ENCODE results near the gene RAP1A. TPM values are rescaled to one million over a fixed set of nuclear protein-coding genes. Genes with fewer than 3 reads are reported as not detected.
"Not testable (repeated sequence)": the region's sequence is repeated elsewhere in the genome, so short reads cannot be mapped to it uniquely, and the experiment has no call there.

The RAP1A gene
- total RNA-seq, 1 experiment from 2014 or later = 55.3 TPM

DNA sequence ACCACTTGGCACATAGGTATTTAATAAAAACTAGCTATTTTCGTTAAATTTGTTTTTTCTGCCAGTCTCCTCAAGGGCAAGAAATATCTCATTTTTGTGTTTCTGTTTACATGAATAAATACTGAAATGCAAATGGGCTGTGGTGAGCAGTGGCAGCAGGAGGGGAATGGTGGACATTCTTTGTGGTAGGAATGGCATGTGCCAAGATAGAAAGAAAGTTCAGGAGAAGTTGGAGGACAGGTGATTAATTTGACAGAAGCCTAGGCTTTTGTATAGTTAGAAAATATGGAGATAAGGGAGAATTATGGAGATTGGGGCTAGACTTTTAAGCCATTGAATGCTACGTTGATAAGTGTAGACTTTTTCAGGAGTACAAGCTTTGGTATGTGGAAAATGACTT lies 8.6 kb downstream of the RAP1A start:
- Histone ChIP-seq H3K4me1 (ENCODE audit: low read length) (peaks cover 90% of the 10 kb centered on the region), H3K27ac (ENCODE audit: low read length) (no peak overlapping the region), H3K4me2 (ENCODE audit: low read depth, low read length, poor library complexity, severe bottlenecking) (peak overlapping the region; percentile 43)

DNA sequence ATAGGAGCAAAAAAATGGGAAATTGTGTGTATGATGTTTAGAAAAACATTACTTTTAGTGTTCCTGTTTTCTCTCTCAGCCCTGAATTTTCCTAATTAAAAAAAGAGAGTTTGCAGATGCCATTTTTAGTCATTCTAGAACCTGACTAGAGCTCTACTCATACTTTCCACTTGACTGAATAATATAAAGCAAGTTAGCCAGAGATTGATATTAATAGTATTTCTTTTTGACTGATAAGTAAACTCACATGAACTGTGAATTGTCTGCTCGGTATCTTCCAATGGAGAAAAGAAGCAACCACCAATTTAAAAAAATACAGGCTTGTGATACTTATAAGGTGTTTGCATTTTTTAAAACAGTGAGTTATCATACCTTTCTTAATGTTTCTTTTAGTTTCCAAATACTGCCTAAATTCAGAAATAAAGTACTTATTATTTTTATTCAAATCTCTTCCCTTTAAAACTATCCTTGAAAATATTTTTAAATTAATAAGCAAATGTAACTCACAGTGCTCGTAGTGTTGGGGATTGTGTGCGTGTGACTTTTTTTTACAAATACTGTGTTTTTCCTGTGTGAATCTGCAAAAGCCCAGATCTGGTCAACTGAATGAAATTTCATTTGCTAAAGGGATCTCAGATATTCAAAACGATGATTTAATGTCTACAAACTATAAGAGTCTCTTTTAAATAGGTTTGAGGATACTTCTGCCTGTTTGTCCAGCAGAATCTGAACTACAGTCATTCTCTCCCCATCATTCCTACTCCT lies 9.8 kb downstream of the RAP1A start:
- Histone ChIP-seq H3K4me1 (ENCODE audit: low read length) (peaks cover 91% of the 10 kb centered on the region), H3K4me2 (ENCODE audit: low read depth, low read length, poor library complexity, severe bottlenecking) (peak overlapping the region; percentile 43), H3K36me3 (ENCODE audit: insufficient read depth, low read length) (peaks cover under 1% of the 10 kb centered on the region), H2AFZ (ENCODE audit: low read length) (no peak overlapping the region), H3K27ac (ENCODE audit: low read length) (peak overlapping the region; percentile 44), H3K79me2 (ENCODE audit: low read length) (peaks cover 93% of the 10 kb centered on the region), H3K27me3 (ENCODE audit: low read length) (no peaks in the 10 kb centered on the region), H3K4me3 (ENCODE audit: low read length) (peak overlapping the region; percentile 27; the same call in 1 of the 2 replicates), H4K20me1 (ENCODE audit: insufficient read depth, low read depth, low read length) (peaks cover 26% of the 10 kb centered on the region), H3K9me2 (replicated peaks; ENCODE audit: insufficient read depth, low read length) (no peaks in the 10 kb centered on the region), H3K9me3 (ENCODE audit: low read length) (no peaks in the 10 kb centered on the region), H3K9ac (ENCODE audit: low read length) (no peak overlapping the region)
- DNase-seq = no peak

More for the DNA sequence above, 8.6 kb downstream of the RAP1A start:
- Histone ChIP-seq H3K9ac (ENCODE audit: low read length) (no peak overlapping the region), H3K9me3 (ENCODE audit: low read length) (no peaks in the 10 kb centered on the region), H3K36me3 (ENCODE audit: insufficient read depth, low read length) (peaks cover 5% of the 10 kb centered on the region), H3K4me3 (ENCODE audit: low read length) (no peak overlapping the region), H3K9me2 (replicated peaks; ENCODE audit: insufficient read depth, low read length) (no peaks in the 10 kb centered on the region), H3K79me2 (ENCODE audit: low read length) (peaks cover 95% of the 10 kb centered on the region), H2AFZ (ENCODE audit: low read length) (no peak overlapping the region), H3K27me3 (ENCODE audit: low read length) (no peaks in the 10 kb centered on the region), H4K20me1 (ENCODE audit: insufficient read depth, low read depth, low read length) (peaks cover 31% of the 10 kb centered on the region)
- DNase-seq = no peak

DNA sequence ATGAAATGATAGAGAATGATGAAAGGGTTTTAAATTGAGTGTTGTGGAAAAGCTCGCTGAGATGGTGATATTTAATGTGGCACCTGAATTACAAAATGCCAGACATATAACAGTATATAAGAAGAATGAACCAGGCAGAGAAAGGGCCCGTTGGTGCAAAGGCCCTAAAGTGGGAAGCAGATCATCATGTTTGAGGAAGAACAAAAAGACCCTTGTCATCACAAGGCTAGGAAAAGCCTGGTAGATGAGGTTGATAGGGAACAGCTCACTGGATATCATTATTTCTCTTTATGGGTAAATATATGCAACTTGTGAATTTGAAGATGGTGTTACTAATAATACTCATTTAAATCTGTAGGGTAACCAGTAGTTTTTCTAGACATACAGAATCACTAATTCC lies 11.0 kb downstream of the RAP1A start:
- H3K9me3 ChIP-seq (ENCODE audit: low read length) = no peaks in the 10 kb centered on the region

DNA sequence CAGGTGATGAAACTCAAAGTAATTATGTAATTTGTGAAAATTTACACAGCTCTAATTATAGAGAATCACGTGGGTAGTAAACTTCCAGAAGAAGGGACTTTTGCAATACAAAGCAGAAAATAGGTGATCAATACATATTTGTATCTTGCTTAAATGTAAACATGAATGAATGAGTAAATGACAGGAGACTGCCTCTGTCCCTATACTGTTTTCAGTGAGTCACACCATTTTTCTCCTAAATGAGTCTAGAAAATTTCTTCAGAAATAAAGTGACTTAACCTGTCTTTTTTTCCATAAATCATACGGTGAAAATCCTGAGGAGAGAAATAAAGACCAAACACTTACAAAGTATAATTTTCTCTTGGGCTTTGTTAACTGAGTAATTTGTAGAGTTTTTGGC lies 11.9 kb downstream of the RAP1A start:
- H2AFZ ChIP-seq (ENCODE audit: low read length) = no peak overlapping the region
- no peak overlapping the region for H3K4me2 ChIP-seq (ENCODE audit: low read depth, low read length, poor library complexity, severe bottlenecking)
- no peak for DNase-seq
- no peaks in the 10 kb centered on the region for H3K27me3 ChIP-seq (ENCODE audit: low read length)
- peaks cover 90% of the 10 kb centered on the region for H3K79me2 ChIP-seq (ENCODE audit: low read length)
- H3K9ac ChIP-seq (ENCODE audit: low read length) = no peak overlapping the region
- H3K36me3 ChIP-seq (ENCODE audit: insufficient read depth, low read length) = no peaks in the 10 kb centered on the region; the same call in 1 of the 2 replicates
- H3K4me3 ChIP-seq (ENCODE audit: low read length) = no peak overlapping the region
- H4K20me1 ChIP-seq (ENCODE audit: insufficient read depth, low read depth, low read length) = peaks cover 10% of the 10 kb centered on the region
- peaks cover 83% of the 10 kb centered on the region for H3K4me1 ChIP-seq (ENCODE audit: low read length)
- no peaks in the 10 kb centered on the region for H3K9me3 ChIP-seq (ENCODE audit: low read length)
- H3K9me2 ChIP-seq (replicated peaks; ENCODE audit: insufficient read depth, low read length) = no peaks in the 10 kb centered on the region
- no peak overlapping the region for H3K27ac ChIP-seq (ENCODE audit: low read length)

More for the DNA sequence above, 11.0 kb downstream of the RAP1A start:
- Histone ChIP-seq H3K27ac (ENCODE audit: low read length) (no peak overlapping the region), H3K79me2 (ENCODE audit: low read length) (peaks cover 90% of the 10 kb centered on the region), H3K4me2 (ENCODE audit: low read depth, low read length, poor library complexity, severe bottlenecking) (no peak overlapping the region), H3K36me3 (ENCODE audit: insufficient read depth, low read length) (no peaks in the 10 kb centered on the region; the same call in 1 of the 2 replicates), H4K20me1 (ENCODE audit: insufficient read depth, low read depth, low read length) (peaks cover 16% of the 10 kb centered on the region; the same call in 1 of the 2 replicates), H3K9me2 (replicated peaks; ENCODE audit: insufficient read depth, low read length) (no peaks in the 10 kb centered on the region), H3K4me3 (ENCODE audit: low read length) (no peak overlapping the region), H3K4me1 (ENCODE audit: low read length) (peaks cover 86% of the 10 kb centered on the region), H2AFZ (ENCODE audit: low read length) (no peak overlapping the region), H3K9ac (ENCODE audit: low read length) (no peak overlapping the region), H3K27me3 (ENCODE audit: low read length) (no peaks in the 10 kb centered on the region)
- no peak for DNase-seq

DNA sequence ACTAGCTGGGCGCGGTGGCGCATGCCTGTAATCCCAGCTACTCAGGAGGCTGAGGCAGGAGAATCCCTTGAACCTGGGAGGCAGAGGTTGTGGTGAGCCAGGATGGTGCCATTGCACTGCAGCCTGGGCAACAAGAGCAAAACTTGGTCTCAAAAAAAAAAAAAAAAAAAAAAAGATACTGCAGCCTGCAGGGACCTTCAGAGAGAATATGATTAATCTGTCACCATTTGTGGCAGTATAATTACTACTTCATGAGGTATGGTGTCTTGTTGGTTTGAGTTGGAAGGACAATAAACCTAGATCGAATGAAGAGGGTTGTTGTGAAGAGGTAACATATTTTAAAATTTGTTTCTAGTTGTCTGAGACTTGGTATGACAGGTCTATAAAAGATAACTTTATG lies 13.2 kb downstream of the RAP1A start:
- Histone ChIP-seq H3K27ac (ENCODE audit: low read length) (peak overlapping the region; percentile 55), H3K79me2 (ENCODE audit: low read length) (peaks cover 91% of the 10 kb centered on the region), H3K4me2 (ENCODE audit: low read depth, low read length, poor library complexity, severe bottlenecking) (peak overlapping the region; percentile 55), H3K4me1 (ENCODE audit: low read length) (peaks cover 84% of the 10 kb centered on the region)
- DNase-seq; H4K20me1 ChIP-seq (ENCODE audit: insufficient read depth, low read depth, low read length); H3K9me2 ChIP-seq (replicated peaks; ENCODE audit: insufficient read depth, low read length); H3K4me3 ChIP-seq (ENCODE audit: low read length); H2AFZ ChIP-seq (ENCODE audit: low read length); H3K27me3 ChIP-seq (ENCODE audit: low read length); H3K9ac ChIP-seq (ENCODE audit: low read length); H3K9me3 ChIP-seq (ENCODE audit: low read length); H3K36me3 ChIP-seq (ENCODE audit: insufficient read depth, low read length): not testable (repeated sequence)

DNA sequence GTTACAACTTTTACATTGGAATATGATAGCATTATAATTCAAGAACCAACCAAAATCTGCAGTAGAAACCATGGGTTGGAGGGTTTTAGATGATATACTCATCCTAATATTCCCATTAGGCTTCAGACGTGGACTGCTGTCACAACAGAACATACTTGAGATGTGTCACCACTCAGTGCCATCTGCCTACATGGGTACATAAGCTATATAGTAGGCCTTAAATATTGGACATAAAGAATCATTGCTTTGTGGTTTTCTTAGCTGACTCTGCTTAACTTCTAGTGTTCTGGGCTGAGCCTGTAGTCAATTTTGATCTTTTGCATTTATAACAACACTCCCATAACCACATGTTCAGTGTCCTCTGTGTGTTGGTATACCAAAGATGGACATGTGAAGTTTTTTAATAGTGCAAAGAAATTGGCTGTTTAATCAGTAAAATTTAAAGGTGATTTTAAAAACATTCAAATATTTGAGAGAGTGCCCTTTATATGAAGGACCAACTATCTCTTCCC lies 14.2 kb downstream of the RAP1A start:
- H4K20me1 ChIP-seq (ENCODE audit: insufficient read depth, low read depth, low read length) = no peaks in the 10 kb centered on the region; the same call in 1 of the 2 replicates
- no peak overlapping the region for H2AFZ ChIP-seq (ENCODE audit: low read length)
- peak overlapping the region; percentile 55 for H3K4me2 ChIP-seq (ENCODE audit: low read depth, low read length, poor library complexity, severe bottlenecking)
- H3K27me3 ChIP-seq (ENCODE audit: low read length) = no peaks in the 10 kb centered on the region
- H3K27ac ChIP-seq (ENCODE audit: low read length) = peak overlapping the region; percentile 55
- no peaks in the 10 kb centered on the region for H3K9me2 ChIP-seq (replicated peaks; ENCODE audit: insufficient read depth, low read length)
- H3K4me3 ChIP-seq (ENCODE audit: low read length) = no peak overlapping the region
- H3K36me3 ChIP-seq (ENCODE audit: insufficient read depth, low read length) = no peaks in the 10 kb centered on the region; the same call in 1 of the 2 replicates
- H3K9me3 ChIP-seq (ENCODE audit: low read length) = no peaks in the 10 kb centered on the region
- peaks cover 84% of the 10 kb centered on the region for H3K4me1 ChIP-seq (ENCODE audit: low read length)
- no peak for DNase-seq
- peaks cover 90% of the 10 kb centered on the region for H3K79me2 ChIP-seq (ENCODE audit: low read length)
- no peak overlapping the region for H3K9ac ChIP-seq (ENCODE audit: low read length)

DNA sequence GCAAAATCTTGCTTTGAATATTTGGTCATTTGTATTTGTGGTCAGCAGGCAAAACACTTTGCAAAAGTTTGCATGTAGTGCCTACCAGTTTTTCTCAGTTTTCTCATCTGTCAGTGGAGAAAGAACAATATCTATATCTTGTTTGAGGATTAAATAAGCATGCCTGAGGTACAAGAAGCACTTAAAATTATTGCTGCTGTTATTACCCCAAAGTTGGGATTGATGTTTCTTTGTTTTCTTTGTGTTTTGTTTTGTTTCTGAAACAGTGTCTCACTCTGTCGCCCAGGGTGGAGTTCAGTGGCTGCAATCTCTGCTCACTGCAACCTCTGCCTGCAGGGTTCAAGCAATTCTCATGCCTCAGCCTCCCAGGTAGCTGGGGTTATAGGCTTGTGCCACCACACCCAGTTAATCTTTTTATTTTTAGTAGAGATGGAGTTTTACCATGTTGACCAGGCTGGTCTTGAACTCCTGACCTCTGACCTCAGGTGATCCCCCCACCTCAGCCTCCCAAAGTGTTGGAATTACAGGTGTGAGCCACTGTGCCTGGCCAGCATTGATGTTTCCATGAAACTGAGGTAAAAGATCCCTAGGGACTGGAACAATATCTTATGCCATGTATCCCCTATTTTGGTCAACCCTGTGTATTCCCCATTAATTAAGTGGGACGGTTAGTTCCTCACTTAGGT lies 15.9 kb downstream of the RAP1A start:
- no peaks in the 10 kb centered on the region for H3K9me3 ChIP-seq (ENCODE audit: low read length)
- H2AFZ ChIP-seq (ENCODE audit: low read length) = no peak overlapping the region
- no peak overlapping the region for H3K4me2 ChIP-seq (ENCODE audit: low read depth, low read length, poor library complexity, severe bottlenecking)
- no peaks in the 10 kb centered on the region; the same call in 1 of the 2 replicates for H4K20me1 ChIP-seq (ENCODE audit: insufficient read depth, low read depth, low read length)
- no peaks in the 10 kb centered on the region for H3K27me3 ChIP-seq (ENCODE audit: low read length)
- no peaks in the 10 kb centered on the region for H3K9me2 ChIP-seq (replicated peaks; ENCODE audit: insufficient read depth, low read length)
- no peak overlapping the region for H3K4me3 ChIP-seq (ENCODE audit: low read length)
- no peak overlapping the region for H3K9ac ChIP-seq (ENCODE audit: low read length)
- no peaks in the 10 kb centered on the region; the same call in 1 of the 2 replicates for H3K36me3 ChIP-seq (ENCODE audit: insufficient read depth, low read length)
- H3K27ac ChIP-seq (ENCODE audit: low read length) = no peak overlapping the region
- DNase-seq = no peak
- H3K79me2 ChIP-seq (ENCODE audit: low read length) = peaks cover 91% of the 10 kb centered on the region
- H3K4me1 ChIP-seq (ENCODE audit: low read length) = peaks cover 79% of the 10 kb centered on the region

DNA sequence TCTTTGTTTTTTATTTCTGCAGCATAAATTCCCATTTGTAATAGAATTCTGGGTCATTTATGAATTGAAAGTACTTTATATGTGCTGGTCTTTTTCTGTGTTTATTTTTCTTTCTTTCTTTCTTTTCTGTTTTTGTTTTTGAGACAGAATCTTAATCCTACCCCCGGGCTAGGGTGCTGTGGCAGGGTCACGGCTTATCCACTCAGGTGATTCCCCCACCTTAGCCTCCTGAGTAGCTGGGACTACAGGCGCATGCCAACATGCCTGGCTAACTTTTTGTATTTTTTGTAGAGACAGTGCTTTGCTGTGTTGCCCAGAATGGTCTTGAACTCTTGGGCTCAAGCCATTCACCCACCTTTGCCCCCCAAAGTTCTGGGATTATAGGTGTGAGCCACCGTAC lies 18.7 kb downstream of the RAP1A start:
- H3K4me3 ChIP-seq (ENCODE audit: low read length) = peak overlapping the region; percentile 42
- DNase-seq = no peak
- H3K9ac ChIP-seq (ENCODE audit: low read length) = no peak overlapping the region
- no peak overlapping the region for H3K27ac ChIP-seq (ENCODE audit: low read length)
- H3K4me2 ChIP-seq (ENCODE audit: low read depth, low read length, poor library complexity, severe bottlenecking) = peak overlapping the region; percentile 62
- H3K9me3 ChIP-seq (ENCODE audit: low read length) = no peaks in the 10 kb centered on the region
- no peaks in the 10 kb centered on the region for H3K27me3 ChIP-seq (ENCODE audit: low read length)
- peaks cover 87% of the 10 kb centered on the region for H3K79me2 ChIP-seq (ENCODE audit: low read length)
- H2AFZ ChIP-seq (ENCODE audit: low read length) = no peak overlapping the region
- no peaks in the 10 kb centered on the region for H3K36me3 ChIP-seq (ENCODE audit: insufficient read depth, low read length)
- no peaks in the 10 kb centered on the region; the same call in 1 of the 2 replicates for H4K20me1 ChIP-seq (ENCODE audit: insufficient read depth, low read depth, low read length)
- peaks cover 57% of the 10 kb centered on the region for H3K4me1 ChIP-seq (ENCODE audit: low read length)
- no peaks in the 10 kb centered on the region for H3K9me2 ChIP-seq (replicated peaks; ENCODE audit: insufficient read depth, low read length)

All from Karpas-422 (cell line).